H54 (cell line): Measurements from ENCODE around the gene SCYGR4.
"Not testable (repeated sequence)": the region's sequence is repeated elsewhere in the genome, so short reads cannot be mapped to it uniquely, and the experiment has no call there.

Experiments used
- DNase-seq: peaks from one replicate; pipeline ENCODE4 v3.0.0; 2011; ENCODE audit warnings: low spot score, mixed read lengths; ENCODE audit not compliant: insufficient read length
- FAIRE-seq: peaks from 3 replicates; lab custom pipeline; 2011; peaks lifted over from hg19 to GRCh38; lab: Jason Lieb, UNC
- POLR2A ChIP-seq: IDR thresholded peaks from 2 replicates; pipeline ENCODE4 v1.6.1; 2011; ENCODE audit warnings: low read depth, mild to moderate bottlenecking, low read length

SCYGR4 gene

GRCh38 chr2:227617316-227618230, at the start of gene SCYGR4:
TSS of gene SCYGR4 (plus strand) at chr2:227617498. CDS start at chr2:227617498, 0 bp downstream.
- TF ChIP-seq POLR2A = no peak
- no peak for FAIRE-seq
- no peak for DNase-seq

- FAIRE-seq (no peak), DNase-seq (no peak)
- no peak for TF ChIP-seq POLR2A
Observed at GRCh38 chr2:227568852-227569169, 48.5 kb upstream of the SCYGR4 start.

GRCh38 chr2:227570615-227571014, 46.7 kb upstream of the SCYGR4 start:
- no peak for TF ChIP-seq POLR2A
- FAIRE-seq (no peak), DNase-seq (no peak)

DNA sequence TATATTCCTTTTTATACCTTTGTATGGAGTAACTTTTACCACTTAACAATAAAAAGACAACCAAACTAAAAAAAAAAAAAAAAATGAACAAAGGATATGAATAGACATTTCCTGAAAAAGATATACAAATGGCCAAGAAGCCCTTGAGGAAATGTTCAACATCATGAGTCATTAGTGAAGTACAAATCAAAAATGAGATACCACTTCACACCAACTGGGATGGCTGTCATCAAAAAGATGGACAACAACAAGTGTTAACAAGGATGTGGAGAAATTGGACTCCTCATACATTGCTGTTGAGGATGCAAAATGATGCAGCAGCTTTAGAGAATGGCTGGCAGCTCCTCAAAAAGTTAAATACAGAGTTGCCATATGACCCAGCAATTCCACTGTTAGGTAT, 41.2 kb upstream of the SCYGR4 start:
- DNase-seq (no peak), FAIRE-seq (no peak)
- TF ChIP-seq POLR2A = no peak

DNA sequence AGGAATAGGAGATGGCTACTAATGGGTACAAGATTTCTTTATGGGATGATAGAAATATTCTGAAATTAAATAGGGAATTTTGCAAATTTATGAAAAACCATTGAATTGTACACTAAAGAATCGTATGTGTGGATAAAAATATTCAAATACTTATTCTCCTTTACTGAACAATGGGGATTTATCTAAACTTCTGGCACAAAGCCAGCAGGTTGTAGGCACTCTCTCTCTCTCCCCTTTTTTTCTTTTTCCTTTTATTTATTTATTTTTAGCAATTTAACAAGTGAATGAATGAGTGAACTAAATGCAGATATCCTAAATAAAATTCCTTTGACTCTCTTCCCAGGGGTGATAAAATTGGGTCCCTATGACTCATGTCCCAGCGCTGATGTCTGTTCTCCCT, 40.5 kb upstream of the SCYGR4 start:
- DNase-seq = no peak
- TF ChIP-seq POLR2A = no peak
- no peak for FAIRE-seq

DNA sequence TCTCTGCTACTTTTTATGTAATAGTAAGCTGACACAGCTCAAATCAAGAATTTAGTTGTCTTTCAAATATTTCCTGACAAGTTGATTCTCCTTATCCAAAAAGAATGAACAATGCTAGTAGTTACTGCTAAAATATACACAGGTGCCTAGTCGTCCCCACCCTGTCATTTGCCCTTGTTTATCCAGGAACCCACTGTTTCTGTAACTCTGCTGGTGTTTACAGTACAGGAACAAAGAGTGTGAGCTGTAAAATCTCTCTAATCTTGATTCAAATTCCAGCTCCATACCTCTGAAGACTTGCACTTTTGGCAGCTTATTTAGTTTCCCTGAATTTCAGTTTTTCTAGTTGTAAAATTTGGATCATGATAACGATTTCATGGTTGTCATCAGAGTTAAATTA, 39.7 kb upstream of the SCYGR4 start:
- TF ChIP-seq POLR2A = no peak
- FAIRE-seq (no peak), DNase-seq (no peak)

GRCh38 chr2:227578642-227579041, 38.7 kb upstream of the SCYGR4 start:
- no peak for TF ChIP-seq POLR2A
- FAIRE-seq = no peak
- no peak for DNase-seq

DNA sequence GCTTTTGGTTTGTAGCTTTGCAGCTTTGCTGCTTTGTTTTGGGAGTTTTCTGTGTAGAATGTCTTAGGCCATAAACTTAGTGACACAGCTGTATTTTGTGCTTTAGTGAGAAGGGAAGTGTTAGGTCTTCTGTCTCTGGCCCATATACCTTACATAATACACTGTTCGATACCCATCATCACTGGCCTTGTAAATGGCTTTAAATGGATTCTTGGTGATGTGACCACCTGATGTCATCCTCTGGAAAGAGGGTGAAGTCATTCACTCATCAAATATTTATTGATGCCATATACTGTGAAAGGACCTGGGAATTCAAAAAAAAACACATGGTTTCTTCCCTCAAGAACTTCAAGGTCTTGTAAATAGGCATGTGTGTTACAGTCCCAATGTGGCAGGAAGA, 37.5 kb upstream of the SCYGR4 start:
- no peak for TF ChIP-seq POLR2A
- DNase-seq (no peak), FAIRE-seq (no peak)

DNA sequence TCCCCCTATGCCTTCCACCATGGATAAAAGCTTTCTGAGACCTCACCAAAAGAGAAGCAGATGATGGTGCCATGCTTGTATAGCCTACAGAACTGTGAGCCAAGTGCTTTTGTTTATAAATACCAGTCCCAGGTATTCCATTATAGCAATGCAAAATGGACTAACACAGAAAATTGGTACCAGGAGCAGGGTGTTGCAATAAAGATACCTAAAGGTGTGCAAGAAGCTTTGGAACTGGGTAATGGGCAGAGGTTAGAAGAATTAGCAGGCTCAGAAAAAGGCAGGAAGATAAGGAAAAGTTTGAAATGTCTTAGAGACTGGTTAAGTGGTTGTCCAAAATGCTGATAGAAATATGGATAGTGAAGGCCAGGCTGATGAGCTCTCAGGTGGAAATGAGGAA, 34.9 kb upstream of the SCYGR4 start:
- DNase-seq (no peak), FAIRE-seq (no peak)
- no peak for TF ChIP-seq POLR2A

- no peak for TF ChIP-seq POLR2A
- FAIRE-seq (no peak), DNase-seq (no peak)
Observed at GRCh38 chr2:227592694-227593387, 24.5 kb upstream of the SCYGR4 start.

DNA sequence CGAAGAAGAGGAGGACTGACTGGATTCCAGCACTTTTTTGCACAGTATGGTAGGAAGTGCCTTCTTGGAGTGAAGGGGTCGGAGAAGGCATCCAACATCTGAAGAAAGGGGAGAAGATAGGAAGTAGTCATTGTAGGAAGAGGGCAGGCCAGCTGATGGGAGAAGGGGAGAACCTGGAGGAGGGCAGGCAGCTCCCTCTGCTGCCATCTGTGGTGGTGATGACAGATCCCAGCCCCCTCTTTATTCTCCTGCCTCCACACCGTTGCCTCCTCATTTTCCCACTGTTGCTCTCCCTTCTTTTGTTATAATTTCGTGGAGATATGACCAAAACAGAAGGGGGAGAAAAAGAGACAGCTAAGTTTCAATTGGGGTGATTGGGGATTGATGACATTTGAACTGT, 21.5 kb upstream of the SCYGR4 start:
- FAIRE-seq (no peak), DNase-seq (no peak)
- TF ChIP-seq POLR2A = no peak

DNA sequence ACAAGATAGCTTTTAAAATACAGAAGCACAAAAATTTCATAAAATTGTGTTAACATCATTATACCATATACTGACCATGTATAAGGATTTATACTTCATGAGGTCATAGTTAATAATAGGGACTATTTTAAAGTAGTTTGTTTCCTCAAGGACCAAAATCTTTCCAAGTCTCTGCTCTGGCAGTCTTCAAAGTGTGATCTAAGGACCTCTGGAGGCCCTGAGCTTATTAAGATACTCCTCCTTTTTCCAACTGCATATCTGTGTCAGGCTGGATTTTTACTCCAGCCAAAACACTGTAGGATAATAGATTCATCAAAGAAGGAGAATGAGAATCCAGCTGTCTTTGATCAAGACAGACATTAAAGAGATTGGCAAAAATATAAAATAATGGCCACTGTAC, 20.3 kb upstream of the SCYGR4 start:
- no peak for TF ChIP-seq POLR2A
- DNase-seq (no peak), FAIRE-seq (no peak)

GRCh38 chr2:227597998-227598397, 19.3 kb upstream of the SCYGR4 start:
- no peak for TF ChIP-seq POLR2A
- DNase-seq = no peak
- no peak for FAIRE-seq

- not testable (repeated sequence) for FAIRE-seq, DNase-seq
Observed at GRCh38 chr2:227598835-227599503, 18.3 kb upstream of the SCYGR4 start, which contains the start of gene SCYGR2. TSS of gene SCYGR2 (plus strand) at chr2:227598893. CDS start at chr2:227598893, 0 bp downstream.
